CD4-positive, alpha-beta T cell treated with Interleukin-15 for 1 hour (primary cell): ENCODE data around the gene RIC1.
"Not testable (repeated sequence)": the region's sequence is repeated elsewhere in the genome, so short reads cannot be mapped to it uniquely, and the experiment has no call there.

Experiments
- DNase-seq: peaks from one replicate; pipeline ENCODE4 v3.0.0-alpha.2; 2020

RIC1 gene

DNA sequence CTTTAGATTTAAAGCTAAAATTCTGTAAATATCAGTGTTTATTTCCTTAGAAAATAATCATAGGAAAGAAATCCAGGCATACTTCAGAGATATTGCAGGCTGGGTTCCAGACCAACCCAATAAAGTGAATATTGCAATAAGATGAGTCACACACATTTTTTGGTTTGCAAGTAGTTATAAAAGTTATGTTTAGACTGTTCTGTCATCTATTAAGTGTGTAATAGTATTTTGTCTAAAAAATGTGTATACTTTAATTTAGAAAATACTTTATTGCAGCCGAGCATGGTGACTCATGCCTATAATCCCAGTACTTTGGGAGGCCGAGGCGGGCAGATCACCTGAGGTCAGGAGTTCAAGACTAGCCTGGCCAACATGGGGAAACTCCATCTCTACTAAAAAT lies 6.9 kb upstream of the RIC1 start:
- DNase-seq, result no peak

DNA sequence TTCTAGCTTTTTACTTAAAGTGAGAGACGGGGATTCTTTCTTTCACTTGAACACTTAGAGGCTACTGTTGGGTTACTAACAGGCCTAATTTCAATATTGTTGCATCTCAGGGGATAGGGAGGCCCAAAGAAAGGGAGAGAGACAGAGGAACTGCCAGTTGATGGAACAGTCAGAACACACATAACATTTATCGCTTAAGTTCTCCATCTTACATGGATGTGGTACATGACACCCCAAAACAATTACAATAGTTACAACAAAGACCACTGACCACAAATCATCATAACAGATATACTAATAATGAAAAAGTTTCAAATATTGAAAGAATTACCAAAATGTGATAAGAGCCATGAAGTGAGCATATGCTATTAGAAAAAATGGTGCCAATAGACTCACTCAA lies 4.3 kb upstream of the RIC1 start:
- DNase-seq, result no peak

DNA sequence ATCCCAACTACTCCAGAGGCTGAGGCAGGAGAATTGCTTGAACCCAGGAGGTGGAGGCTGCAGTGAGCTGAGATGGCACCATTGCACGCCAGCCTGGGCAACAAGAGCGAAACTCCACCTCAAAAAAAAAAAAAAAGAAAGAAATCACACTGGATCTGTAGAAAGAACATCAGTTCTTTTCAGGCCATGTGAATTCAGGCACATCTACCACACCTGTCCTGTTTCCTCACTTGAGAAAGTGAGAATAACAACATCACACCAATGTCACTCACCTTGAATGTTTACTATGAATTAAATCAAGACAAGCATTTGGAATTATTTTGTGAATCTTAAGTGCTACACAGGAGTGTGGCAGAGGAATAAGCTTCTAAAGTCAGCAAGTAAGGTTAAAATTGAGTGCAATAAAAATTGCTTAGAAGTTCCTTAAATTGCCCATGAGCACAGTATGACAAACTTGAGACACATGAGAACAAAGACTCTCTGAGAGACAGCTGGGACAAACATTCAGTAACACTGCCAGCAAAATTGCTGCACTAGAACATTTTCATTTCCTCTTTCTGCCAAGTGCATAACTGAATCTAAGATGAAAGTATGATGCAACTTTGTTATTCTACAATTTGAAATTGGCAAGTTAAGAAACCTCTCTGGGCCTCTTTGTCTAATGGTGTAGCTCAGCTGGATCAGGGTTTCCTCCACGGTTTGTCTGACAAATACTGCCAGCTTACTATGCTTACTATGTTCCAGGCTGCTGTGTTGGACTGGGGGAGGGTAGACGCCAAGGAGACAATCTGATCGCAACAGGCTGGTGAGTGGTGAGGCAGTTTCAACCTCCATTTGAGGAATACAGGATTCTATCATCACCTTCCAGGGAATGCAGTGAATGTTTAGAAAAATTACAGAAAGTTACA lies 1.9 kb upstream of the RIC1 start:
- DNase-seq, result peak; percentile 62

DNA sequence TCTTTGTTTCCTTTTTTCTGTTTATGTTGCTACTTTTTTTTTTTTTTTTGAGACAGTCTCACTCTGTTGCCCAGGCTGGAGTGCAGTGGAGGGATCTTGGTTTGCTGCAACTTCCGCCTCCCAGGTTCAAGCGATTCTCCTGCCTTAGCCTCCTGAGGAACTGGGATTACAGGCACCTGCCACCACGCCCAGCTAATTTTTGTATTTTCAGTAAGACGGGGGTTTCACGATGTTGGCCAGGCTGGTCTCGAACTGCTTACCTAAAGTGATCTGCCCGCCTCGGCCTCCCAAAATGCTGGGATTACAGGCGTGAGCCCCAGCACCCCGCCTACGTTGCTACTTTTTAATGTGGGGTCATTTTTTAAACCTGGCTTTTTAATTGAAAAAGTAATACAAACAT lies 1.2 kb upstream of the RIC1 start:
- not testable (repeated sequence) for DNase-seq

DNA sequence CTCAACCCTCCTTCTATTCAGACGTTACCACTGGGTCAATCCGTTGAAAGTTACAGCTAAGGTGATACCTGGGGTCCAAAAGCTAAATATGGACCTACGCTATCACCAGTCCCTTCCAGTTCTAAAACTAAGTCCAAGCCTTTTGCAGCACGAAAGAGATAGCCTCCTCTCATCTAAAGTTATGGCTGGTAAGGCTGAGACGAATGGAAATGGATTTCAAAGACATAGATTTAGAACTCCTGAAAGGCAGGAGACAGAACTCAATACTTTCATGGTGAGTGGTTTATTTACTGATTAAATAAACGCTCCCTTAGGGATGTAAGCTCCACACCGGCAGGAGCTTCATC lies 751 bp upstream of the RIC1 start:
- no peak for DNase-seq

DNA sequence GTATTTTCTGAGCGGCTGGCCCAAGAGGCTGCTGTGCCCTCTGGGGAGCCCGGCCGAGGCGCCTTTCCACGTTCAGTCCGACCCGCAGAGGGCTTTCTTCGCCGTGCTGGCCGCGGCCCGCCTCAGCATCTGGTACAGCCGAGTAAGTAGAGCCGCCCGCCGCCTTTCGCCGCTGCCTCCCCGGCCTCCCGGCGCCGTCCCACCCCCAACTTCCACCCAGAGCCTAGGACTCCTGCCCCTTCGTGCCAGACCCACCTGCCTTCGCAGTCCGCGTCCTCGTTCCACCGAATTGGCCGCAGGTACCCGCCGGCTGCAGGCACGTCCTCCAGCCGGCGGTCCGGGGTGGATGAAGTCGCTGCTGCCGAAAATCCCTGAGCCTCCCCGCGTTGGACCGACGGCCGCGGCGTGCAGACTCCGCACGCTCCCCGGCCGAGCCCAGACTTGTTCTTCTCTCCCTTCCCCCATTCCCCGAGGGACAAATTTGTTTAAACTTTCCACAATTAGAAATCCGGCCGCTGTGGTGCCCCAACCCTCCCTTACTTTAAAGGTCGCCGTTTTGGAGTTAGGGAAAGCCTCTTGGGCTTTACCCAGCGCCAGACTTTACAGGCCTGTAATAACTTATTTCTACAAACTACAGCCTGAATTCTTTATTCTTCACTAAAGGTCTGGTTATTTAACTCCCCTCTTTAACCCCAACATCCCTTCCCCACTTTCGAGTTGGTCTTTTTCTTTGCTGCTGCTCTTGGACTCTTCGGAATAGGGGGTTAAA lies 589 bp downstream of the RIC1 start:
- DNase-seq, result peak; percentile 31

DNA sequence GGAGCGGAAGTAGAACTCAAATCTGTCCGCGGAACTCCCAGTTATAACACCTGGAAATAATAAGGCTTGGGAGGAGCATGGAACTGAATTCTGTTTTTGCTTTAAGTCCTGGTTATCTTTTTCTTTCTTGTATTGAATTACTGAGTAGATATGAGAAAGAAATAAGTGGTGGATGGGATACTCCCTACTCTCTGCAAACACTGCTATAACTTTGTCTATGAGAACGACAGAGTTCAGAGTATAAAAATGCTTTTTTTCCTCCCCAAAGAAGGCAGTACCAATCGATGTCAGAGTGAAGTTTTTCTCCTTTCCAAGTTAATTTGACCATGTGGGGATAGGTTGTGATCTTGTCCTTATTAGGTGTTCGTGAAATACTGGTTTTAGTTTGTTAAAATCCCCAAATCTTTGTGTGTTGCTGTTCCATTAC lies 1.2 kb downstream of the RIC1 start:
- no peak for DNase-seq

DNA sequence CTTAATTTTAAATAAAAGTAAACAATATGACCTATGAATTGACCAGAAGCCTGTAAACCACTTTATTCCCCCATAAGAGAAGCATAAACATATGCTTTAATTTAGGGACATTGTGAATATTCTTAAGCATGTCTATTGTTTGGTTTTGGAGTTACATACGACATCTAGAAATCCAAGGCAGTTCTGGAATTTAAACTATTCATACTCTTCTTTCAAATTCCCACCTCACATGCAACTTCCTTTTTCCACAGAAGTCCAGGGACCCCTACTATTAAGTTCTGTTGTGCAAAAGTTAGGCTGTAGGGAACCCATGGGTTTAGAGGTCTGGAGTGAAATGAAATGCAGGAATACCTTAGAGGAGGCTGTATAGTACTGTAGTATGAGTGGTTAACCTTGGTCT lies 2.1 kb downstream of the RIC1 start:
- no peak for DNase-seq

DNA sequence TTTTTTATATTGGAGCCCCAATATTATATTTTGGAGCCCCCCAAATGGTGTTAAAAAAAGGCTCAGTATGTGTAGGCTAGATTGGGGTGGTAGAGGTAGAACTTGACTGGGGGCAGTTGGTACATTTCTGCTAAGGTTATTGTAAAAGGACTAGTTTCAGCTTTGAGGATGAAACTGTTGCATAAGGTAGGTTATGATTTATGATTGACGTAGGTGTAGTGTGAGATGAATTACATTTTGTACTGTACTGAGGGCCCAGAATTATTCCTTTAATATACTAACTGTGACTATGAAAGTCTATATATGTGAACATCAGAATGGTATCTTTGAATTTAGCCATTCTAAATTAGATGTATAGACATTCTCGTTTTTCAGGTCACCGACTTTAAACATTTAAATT lies 3.6 kb downstream of the RIC1 start:
- DNase-seq, result no peak

DNA sequence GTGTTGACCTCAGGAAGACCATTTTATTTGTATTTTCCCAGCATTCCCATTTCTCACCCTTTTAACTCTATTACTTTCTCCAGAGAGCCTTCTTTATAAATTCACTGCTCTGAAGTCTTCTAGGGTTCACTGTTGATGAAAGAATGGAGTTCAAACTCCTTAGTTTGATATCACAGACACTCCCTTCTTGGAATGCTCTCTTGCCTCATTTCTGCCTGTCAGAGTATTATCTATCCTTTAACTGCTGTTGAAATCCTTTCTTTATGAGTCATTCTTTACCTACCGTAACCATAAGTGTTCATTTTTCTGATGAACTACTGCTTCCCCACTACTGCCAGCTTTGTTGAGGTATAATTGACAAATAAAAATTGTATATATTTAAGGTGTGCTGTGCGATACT lies 4.3 kb downstream of the RIC1 start:
- DNase-seq, result no peak

DNA sequence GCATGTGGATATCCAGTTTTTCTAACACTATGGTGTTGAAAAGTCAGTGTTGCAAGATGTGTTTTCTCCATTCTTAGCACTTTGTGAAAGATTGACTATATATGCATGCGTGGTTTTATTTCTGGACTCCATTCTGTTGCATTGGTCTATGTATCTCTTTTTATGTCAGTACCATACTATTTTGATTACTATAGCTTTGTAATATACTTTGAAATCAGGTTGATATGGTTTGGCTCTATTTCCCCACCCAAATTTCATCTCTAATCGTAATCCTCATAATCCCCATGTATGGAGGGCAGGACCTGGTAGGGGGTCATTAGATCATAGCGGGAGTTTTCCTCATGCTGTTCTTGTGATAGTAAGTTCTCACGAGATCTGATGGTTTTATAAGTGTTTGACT lies 6.5 kb downstream of the RIC1 start:
- DNase-seq, result no peak

DNA sequence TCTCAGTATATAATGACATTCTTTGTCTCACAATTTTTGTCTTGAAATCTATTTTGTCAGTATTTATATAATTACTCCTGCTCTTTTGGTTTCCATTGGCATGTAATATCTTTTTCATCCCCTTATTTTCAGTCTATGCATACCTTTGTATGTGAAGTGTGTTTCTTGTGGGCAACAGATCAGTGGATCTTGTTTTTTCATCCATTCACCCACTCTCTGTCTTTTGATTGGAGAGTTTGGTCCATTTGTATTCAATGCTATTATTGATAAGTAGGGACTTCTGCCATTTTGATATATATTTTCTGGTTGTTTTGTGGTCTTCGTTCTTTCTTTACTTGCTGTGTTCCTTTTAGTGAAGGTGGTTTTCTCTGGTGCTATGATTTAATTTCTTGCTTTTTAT lies 10.9 kb downstream of the RIC1 start:
- DNase-seq, result no peak

DNA sequence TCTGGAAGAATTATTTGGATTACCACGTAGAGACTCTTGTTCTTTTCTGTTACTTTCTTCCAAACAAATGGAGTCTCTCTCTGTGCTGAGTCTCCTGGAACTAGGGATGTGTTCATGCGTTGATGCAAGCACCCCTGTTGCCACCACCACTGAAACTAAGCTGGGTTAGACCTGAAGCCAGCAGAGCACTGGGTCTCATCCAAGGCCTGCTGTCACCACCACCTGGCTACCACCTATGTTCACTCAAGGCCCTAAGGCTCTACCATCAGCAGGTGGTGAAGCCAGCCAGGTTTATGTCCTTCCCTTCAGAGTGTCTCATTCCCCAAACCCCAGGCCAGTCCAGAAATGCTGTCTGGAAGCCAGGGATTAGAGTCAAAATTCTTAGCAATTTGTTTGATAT lies 13.3 kb downstream of the RIC1 start:
- no peak for DNase-seq

DNA sequence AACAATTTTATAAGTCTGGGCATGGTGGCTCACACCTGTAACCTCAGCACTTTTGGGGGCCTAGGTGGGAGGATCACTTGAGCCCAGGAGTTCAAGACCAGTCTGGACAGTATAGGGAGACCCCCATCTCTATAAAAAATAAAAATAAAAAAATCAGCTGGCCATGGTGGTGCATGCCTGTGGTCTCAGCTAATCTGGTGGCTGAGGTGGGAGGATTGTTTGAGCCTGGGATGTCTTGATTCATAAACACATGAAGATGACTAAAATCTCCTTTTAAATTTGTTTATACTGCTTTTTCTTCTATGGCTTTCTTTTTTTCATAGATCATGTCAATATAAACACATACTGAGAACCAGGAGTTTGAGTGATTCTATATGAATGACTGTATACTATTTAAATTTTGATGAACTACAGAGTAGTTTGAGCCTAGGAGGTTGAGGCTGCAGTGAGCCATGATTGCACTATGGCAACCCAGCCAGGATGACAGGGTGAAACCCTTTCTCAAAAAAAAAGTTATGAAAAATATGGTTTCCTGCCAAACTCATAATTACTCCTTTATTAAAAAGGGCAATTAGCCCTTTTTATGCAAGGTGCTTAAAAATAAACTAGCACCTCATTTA lies 14.2 kb downstream of the RIC1 start:
- DNase-seq, result no peak

DNA sequence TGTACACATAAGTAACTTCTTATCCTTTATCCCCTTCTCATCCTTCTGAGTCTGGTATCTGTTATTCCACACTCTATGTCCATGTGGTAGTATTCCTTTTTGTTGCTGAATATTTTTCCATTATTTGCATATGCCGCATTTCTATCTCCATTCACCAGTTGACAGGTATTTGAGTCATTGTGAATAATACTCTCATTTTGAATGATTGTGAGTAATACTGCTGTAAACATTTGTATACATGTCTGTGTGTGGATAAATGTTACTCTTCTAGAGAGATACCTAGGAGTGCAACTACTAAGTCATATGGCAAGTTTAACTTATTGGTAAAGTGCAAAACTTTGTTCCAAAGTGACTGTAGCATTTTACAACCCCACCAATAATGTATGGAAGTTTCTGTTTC lies 15.6 kb downstream of the RIC1 start:
- no peak for DNase-seq

DNA sequence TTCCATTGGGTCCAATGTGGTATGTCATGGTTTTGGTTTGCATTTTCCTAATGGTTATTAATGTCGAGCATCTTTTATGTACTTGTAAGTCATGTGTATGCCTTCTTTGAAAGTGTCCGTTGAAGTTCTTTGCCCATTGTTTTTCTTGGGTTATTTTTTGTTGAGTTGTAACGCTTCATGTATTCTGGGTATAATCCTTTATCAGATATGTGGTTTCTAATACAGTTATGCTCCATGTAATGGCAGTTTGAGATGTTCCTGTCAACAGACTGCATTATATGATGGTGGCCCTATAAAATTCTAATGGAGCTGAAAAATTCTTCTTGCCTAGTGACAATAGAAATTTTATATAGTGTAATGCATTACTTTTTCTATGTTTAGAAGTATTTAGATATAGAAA lies 17.2 kb downstream of the RIC1 start:
- DNase-seq, result no peak

DNA sequence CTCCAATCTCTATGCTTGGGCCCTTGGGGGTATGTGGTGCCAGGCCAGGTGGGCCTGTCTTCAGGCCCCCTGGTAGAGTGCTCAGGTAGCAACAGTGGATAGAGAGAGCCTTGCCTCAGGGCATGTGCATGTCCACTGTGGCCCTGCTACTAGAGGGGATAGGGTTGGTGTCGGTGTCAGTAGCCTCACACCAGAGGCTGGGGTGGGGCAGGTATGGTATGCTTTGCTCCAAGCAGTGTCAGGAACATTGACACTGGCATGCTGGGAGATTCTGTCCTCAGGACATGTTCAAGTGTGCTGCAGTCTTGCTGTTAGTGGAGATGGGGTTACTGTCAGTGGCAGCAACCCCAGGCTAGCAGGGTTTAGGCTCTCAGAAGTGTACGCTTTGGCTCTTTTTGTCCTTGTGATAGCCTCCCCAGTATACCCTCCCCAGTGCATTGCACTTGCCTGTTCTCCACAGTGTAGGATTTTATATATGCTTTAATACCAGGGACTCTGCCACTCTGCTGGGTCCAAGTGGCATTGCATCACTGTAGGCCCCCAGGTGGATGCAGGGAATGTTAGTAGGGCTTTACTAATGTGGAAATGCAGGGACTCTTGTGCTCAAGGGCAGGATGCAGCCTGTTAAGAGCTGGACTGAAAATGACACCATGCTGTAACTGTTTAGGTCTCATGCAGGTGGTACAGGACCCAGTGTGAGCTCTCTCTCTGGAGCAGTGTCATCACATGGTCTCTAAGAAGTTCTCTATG lies 21.6 kb downstream of the RIC1 start:
- no peak for DNase-seq

DNA sequence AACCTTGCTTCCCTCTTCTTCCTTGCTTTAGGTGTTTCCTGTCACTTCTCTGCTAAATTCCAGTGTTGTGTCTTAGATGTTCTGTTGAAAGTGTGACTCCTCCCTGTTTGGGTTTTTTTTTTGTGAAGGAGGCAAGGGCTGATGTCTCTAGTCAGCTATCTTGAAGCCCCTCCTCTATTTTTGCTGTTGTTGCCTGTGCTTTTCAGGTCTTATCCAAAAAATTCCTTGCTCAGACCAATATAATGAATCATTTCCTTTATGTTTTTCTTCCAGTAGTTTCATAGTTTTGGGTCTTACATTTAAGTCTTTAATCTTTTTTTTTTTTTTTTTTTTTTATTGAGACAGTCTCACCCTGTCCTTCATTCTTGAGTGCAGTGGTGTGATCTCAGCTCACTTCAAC lies 22.3 kb downstream of the RIC1 start:
- DNase-seq, result no peak

DNA sequence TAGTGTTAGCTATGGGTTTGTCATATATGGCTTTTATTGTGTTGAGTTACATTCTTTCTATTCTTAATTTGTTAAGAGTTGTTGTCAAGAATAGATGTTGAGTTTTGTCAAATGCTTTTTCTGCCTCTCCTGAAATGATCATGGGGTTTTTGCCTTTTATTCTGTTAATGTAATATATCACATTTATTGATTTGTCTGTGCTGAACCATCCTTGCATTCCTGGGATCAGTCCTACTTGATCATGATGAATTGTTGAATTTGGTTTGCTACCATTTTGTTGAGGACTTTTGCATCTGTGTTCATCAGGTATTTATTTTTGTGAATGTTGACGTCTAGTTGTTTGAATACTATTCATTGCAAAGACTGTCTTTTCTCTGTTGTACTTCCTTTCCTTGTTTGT lies 23.9 kb downstream of the RIC1 start:
- DNase-seq, result no peak

DNA sequence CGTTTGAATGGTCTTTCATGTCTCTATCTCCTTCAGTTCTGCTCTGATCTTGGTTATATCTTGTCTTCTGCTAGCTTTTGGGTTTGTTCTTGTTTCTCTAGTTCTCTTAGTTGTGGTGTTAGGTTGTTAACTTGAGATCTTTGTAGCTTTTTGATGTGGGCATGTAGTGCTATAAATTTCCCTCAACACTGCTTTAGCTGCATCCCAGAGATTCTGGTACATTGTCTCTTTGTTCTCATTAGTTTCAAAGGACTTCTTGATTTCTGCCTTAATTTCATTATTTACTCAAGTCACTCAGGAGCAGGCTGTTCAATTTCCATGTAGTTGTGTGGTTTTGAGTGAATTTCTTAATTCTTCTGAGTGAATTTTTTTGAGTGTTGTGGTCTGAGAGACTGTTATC lies 33.9 kb downstream of the RIC1 start:
- not testable (repeated sequence) for DNase-seq

DNA sequence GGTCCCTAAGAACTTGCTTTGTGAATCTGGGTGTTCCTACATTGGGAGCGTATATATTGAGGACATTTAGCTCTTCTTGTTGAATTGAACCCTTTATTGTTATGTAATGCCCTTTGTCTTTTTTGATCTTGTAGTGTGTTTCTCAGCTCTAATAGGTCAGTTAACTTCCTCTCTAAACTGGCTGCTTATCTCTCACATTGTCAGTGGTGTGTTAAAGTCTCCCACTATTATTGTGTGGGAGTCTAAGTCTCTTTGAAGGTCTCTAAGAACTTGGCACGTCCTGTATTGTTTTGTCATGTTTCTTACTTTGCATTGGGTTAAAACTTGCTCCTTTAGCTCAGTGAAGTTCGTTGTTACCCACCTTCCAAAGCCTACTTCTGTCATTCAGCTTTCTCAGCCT lies 36.2 kb downstream of the RIC1 start:
- DNase-seq, result no peak

DNA sequence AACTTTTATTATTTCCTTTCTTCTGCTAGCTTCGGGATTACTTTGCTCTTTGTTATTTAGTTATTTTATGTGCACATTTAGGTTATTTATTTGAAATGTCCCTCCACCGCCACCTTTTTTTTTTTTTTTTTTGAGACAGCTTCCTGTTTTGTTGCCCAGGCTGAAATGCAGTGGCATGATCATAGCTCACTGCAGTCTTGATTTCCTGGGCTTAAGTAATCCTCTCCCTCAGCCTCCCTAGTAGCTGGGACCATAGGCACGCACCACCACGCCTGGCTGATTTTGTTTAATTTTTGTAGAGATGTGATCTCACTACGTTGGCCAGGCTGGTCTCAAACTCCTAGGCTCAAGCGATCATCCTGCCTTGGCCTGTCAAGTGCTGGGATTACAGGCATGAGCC lies 38.5 kb downstream of the RIC1 start:
- no peak for DNase-seq

DNA sequence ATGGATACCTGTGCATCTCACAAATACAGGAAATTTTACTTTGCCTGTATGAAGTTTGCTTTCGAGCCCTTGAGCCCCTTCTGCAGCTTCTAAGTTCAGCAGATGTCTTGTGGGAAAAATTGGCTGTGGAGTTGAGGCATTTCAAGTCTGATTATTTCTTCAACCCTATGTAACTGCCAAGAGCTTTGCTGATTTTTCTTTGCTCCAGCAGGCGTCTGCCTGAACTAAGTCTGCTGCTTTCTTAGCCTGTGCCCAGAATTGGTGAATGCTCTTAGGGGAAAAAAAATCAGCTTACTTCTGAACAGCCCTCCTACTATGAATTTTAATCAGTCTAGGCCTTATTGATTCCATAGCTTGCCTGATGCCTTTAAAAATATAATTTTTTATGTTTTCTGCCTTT lies 41.2 kb downstream of the RIC1 start:
- no peak for DNase-seq
